Peyer's patch (tissue), 4 donors: Measurements from ENCODE around the gene TRAK1.

ENCODE experiments used
- POLR2A ChIP-seq, 2 donors: fragments of 450-650 bp; IDR thresholded peaks; one replicate each; pipeline ENCODE4 v1.5.1; 2017; ENCODE audit warnings: antibody characterized with exemption in 2 of 2, mild to moderate bottlenecking in 2 of 2, moderate library complexity in 2 of 2
- TF ChIP-seq, protein P1 (sequence below), 6 experiments: fragments of 450-650 bp in 4 of 6; fragments of 200-600 bp in 2 of 6; sonication (generic) in 1 of 6; IDR thresholded peaks; one replicate each; pipeline ENCODE4 v1.5.1; 2017 to 2019; ENCODE audit warnings: antibody characterized with exemption in 6 of 6, mild to moderate bottlenecking in 3 of 6, moderate library complexity in 1 of 6

DNA sequence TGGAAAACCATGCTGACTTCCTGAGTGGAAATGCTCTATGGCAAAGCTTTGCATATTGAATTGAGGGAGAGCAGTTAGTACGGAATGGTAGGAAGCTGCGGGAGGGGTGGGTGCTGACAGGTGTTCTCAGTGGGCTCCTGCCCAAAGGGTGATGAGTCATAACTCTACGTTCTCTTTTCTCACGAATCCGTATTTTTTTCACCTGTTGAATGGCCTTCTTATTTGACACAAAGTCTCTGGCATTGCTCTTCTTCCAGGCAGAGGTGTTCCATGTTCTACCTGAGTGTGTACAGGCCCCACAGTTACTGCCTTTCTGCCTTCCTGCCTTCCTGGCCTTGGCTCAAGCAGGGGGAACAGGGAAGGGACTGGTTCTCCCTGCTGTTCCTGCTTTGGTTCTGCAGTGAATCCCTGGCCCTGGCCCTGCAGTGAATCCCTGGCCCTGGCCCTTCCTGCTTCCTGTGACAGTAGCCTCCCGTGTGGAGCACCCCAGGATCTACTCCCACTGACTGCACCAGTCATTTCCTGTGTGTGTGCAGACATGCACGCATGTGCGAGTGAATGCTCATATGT lies 31.9 kb downstream of the TRAK1 start:
- TF ChIP-seq, protein P1, sequence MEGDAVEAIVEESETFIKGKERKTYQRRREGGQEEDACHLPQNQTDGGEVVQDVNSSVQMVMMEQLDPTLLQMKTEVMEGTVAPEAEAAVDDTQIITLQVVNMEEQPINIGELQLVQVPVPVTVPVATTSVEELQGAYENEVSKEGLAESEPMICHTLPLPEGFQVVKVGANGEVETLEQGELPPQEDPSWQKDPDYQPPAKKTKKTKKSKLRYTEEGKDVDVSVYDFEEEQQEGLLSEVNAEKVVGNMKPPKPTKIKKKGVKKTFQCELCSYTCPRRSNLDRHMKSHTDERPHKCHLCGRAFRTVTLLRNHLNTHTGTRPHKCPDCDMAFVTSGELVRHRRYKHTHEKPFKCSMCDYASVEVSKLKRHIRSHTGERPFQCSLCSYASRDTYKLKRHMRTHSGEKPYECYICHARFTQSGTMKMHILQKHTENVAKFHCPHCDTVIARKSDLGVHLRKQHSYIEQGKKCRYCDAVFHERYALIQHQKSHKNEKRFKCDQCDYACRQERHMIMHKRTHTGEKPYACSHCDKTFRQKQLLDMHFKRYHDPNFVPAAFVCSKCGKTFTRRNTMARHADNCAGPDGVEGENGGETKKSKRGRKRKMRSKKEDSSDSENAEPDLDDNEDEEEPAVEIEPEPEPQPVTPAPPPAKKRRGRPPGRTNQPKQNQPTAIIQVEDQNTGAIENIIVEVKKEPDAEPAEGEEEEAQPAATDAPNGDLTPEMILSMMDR (IDR thresholded peaks at IDR 0.05), result no peak
- TF ChIP-seq POLR2A (IDR thresholded peaks at IDR 0.05), result no peak
